Prostate gland (tissue), 2 donors: ENCODE results near the gene PLTP.

ENCODE experiments used
- CTCF ChIP-seq, 4 experiments: fragments of 200-600 bp in 2 of 4; fragments of 450-650 bp in 2 of 4; sonication (generic) in 2 of 4; IDR thresholded peaks; 1 replicate in 3 of 4; 2 replicates in 1 of 4; pipeline ENCODE4 v1.5.1; 2016 to 2019; ENCODE audit warnings: antibody characterized with exemption in 4 of 4, mild to moderate bottlenecking in 2 of 4, moderate library complexity in 2 of 4
- POLR2A ChIP-seq: fragments of 450-650 bp; IDR thresholded peaks from one replicate; pipeline ENCODE4 v1.6.1; 2016; ENCODE audit warnings: antibody characterized with exemption, mild to moderate bottlenecking
- POLR2AphosphoS5 ChIP-seq: sonication (generic); formaldehyde crosslinking; IDR thresholded peaks from one replicate; pipeline ENCODE4 v1.6.1; 2017; ENCODE audit warnings: antibody characterized with exemption

- TF ChIP-seq POLR2AphosphoS5: no peak
- no peak for TF ChIP-seq CTCF (IDR thresholded peaks at IDR 0.05)
- TF ChIP-seq POLR2A: no peak
These were observed 62.9 kb downstream of the PLTP start for GRCh38 chr20:45848969-45849582.
